ENCODE measurements around the gene C2CD4D. TPM values are rescaled to one million over a fixed set of nuclear protein-coding genes. Genes with fewer than 3 reads are reported as not detected.

Gene C2CD4D
- polyA plus RNA-seq, 2 of the 4 experiments (the other 2 are of a cell fraction): not detected

DNA sequence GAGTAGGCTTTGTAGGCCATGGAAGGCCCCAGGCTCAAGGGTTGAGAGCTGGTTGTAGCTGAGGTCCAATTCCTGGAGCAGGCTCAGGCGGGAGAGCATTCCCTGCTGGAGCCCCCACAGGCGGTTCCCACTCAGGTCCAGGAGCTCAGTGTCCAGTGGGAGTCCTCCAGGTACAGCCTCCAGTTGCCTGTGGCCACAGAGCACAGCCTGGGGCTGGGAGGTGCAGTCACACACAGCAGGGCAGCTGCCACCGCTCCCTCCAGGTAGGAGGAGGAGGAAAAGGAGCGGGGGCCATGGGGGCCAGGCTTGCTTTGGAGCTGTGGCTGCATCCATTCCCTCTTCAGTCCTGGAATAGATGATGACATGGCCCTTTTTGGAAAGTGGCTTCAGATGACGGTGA is 37.2 kb downstream of the C2CD4D start (continued):
- no peak for TF ChIP-seq CTCF (IDR thresholded peaks at IDR 0.05)
- TF ChIP-seq, protein P1, sequence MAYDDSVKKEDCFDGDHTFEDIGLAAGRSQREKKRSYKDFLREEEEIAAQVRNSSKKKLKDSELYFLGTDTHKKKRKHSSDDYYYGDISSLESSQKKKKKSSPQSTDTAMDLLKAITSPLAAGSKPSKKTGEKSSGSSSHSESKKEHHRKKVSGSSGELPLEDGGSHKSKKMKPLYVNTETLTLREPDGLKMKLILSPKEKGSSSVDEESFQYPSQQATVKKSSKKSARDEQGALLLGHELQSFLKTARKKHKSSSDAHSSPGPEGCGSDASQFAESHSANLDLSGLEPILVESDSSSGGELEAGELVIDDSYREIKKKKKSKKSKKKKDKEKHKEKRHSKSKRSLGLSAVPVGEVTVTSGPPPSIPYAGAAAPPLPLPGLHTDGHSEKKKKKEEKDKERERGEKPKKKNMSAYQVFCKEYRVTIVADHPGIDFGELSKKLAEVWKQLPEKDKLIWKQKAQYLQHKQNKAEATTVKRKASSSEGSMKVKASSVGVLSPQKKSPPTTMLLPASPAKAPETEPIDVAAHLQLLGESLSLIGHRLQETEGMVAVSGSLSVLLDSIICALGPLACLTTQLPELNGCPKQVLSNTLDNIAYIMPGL (CRISPR knock-in tag; IDR thresholded peaks at IDR 0.05; ENCODE audit: borderline replicate concordance): no peak
- TF ChIP-seq PHF8 (IDR thresholded peaks at IDR 0.05; ENCODE audit: borderline replicate concordance, low read depth): no peak
- no peak for TF ChIP-seq JUNB (IDR thresholded peaks at IDR 0.05)
- no peak for TF ChIP-seq ZNF302 (CRISPR knock-in tag; IDR thresholded peaks at IDR 0.05)
- no peak for TF ChIP-seq MYC (IDR thresholded peaks at IDR 0.05; ENCODE audit: borderline replicate concordance, low read length)

DNA sequence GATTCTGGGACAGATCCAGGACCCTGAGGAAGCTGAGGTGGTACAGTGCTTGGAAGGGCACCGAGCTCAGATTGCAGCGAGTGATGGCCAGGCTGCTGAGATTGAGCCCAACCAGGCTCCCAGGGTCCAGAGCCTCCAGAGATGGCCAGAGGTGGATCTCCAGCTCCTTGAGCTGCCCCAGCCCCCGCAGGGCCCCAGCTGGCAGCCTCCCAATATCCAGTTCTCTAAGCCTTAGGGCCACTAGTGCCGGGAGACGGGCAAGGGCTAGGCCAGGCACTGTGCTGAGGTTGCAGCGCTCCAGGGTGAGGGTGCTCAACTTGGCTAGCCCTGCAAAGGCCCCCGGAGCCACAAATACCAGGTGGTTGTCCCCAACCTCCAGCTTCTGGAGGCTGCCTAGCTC is 37.8 kb downstream of the C2CD4D start:
- ATAC-seq (no peak), FAIRE-seq (no peak), DNase-seq (ENCODE audit: low read depth in 1 of 2, low spot score in 1 of 2) (no peak)
- Histone ChIP-seq H3K9me3 (no peaks in the 10 kb centered on the region), H3K4me3 (no peak overlapping the region), H3K4me2 (no peak overlapping the region), H3K4me1 (no peaks in the 10 kb centered on the region), H3K27ac (no peak overlapping the region)
- 83% methylated on average over 4 of the region's 7 CpGs for WGBS (ENCODE audit: missing lambda C conversion rate)
- no peak for TF ChIP-seq EP300 (IDR thresholded peaks at IDR 0.05)
- TF ChIP-seq CHD4 (IDR thresholded peaks at IDR 0.05; ENCODE audit: borderline replicate concordance): no peak
- TF ChIP-seq, protein P2, sequence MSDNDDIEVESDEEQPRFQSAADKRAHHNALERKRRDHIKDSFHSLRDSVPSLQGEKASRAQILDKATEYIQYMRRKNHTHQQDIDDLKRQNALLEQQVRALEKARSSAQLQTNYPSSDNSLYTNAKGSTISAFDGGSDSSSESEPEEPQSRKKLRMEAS (IDR thresholded peaks at IDR 0.05): no peak
- TF ChIP-seq TFCP2L1 (CRISPR knock-in tag; IDR thresholded peaks at IDR 0.05): no peak
- no peak for TF ChIP-seq MAZ (IDR thresholded peaks at IDR 0.05; ENCODE audit: borderline replicate concordance, low read depth, low read length)
- TF ChIP-seq CTCF (IDR thresholded peaks at IDR 0.05): no peak
- TF ChIP-seq, protein P3, sequence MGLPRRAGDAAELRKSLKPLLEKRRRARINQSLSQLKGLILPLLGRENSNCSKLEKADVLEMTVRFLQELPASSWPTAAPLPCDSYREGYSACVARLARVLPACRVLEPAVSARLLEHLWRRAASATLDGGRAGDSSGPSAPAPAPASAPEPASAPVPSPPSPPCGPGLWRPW (IDR thresholded peaks at IDR 0.05): no peak
- no peak for TF ChIP-seq NPAS2 (CRISPR knock-in tag; IDR thresholded peaks at IDR 0.05; ENCODE audit: borderline replicate concordance)
- TF ChIP-seq MAFK (IDR thresholded peaks at IDR 0.05; ENCODE audit: partially characterized antibody): no peak
- no peak for TF ChIP-seq HEYL (CRISPR knock-in tag; IDR thresholded peaks at IDR 0.05)
- TF ChIP-seq, protein P4, sequence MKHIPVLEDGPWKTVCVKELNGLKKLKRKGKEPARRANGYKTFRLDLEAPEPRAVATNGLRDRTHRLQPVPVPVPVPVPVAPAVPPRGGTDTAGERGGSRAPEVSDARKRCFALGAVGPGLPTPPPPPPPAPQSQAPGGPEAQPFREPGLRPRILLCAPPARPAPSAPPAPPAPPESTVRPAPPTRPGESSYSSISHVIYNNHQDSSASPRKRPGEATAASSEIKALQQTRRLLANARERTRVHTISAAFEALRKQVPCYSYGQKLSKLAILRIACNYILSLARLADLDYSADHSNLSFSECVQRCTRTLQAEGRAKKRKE (CRISPR knock-in tag; IDR thresholded peaks at IDR 0.05; ENCODE audit: low read depth): no peak
- no peak for TF ChIP-seq ELK1 (IDR thresholded peaks at IDR 0.05; ENCODE audit: low read depth, low read length)
- ChIA-PET CTCF (interaction anchor here (1.5 to 1.9 kb wide), 2 partner anchors 11 to 35 kb away, joined by 5 to 8 read pairs; partner anchors contain the start of gene TDRKH), POLR2A (interaction anchor here (1.2 kb wide), 1 partner anchor 11 kb away, joined by 3 read pairs; the partner anchor contains the start of gene TDRKH)
